Measurements from ENCODE around the gene FKRP. TPM values are rescaled to one million over a fixed set of nuclear protein-coding genes. Genes with fewer than 3 reads are reported as not detected.

Gene FKRP
- total RNA-seq, 1 experiment from 2014 or later: 14.3 TPM

- CTCF ChIA-PET: interaction anchor here (0.5 kb wide), 1 partner anchor 20 kb away, joined by 3 read pairs; no protein-coding TSS in a partner anchor
- DNase-seq: no peak
- ATAC-seq: no peak
Observed at GRCh38 chr19:46733690-46734292, 12.1 kb upstream of the FKRP start.

GRCh38 chr19:46736531-46737297 is 9.1 kb upstream of the FKRP start:
- Histone ChIP-seq H3K79me2 (ENCODE audit: low read length) (peaks cover 72% of the 10 kb centered on the region), H4K20me1 (ENCODE audit: low read length) (peaks cover 28% of the 10 kb centered on the region; the same call in 1 of the 2 replicates), H3K4me1 (ENCODE audit: insufficient read depth, low read length) (peaks cover 27% of the 10 kb centered on the region), H3K9me2 (replicated peaks; ENCODE audit: low read length) (no peaks in the 10 kb centered on the region), H2AFZ (ENCODE audit: low read length) (no peak overlapping the region), H3K4me3 (ENCODE audit: low read length) (no peak overlapping the region), H3K27ac (ENCODE audit: low read length) (no peak overlapping the region), H3K27me3 (ENCODE audit: low read length) (no peaks in the 10 kb centered on the region), H3F3A (ENCODE audit: low read length, unreplicated experiment) (no peaks in the 10 kb centered on the region), H3K9me3 (ENCODE audit: low read length) (no peaks in the 10 kb centered on the region), H3K36me3 (ENCODE audit: low read depth, low read length) (peaks cover 6% of the 10 kb centered on the region; the same call in 1 of the 2 replicates), H3K9ac (ENCODE audit: low read length) (no peak overlapping the region), H3K4me2 (ENCODE audit: low read length) (no peak overlapping the region)
- BruUV-seq (replicated peaks): no TSS peak
- DNase-seq (no peak), ATAC-seq (no peak)
- POLR2A ChIA-PET (ENCODE audit: unreplicated experiment): no interaction called here
- intact Hi-C loops (cut with micrococcal nuclease): no loop called here
- CTCF ChIA-PET: no interaction called here
- TF ChIP-seq CTCF (conservative IDR thresholded peaks at IDR 0.05; ENCODE audit: low read depth, low read length): no peak
- no peak for TF ChIP-seq EZH2 (IDR thresholded peaks at IDR 0.05; ENCODE audit: low read length, unreplicated experiment)
- no peak for TF ChIP-seq EZH2phosphoT487 (IDR thresholded peaks at IDR 0.05; ENCODE audit: borderline replicate concordance, low read length)

More at GRCh38 chr19:46733690-46734292, 12.1 kb upstream of the FKRP start:
- Histone ChIP-seq H3K9me3 (ENCODE audit: low read length) (no peaks in the 10 kb centered on the region), H4K20me1 (ENCODE audit: low read length) (peaks cover 13% of the 10 kb centered on the region; the same call in 1 of the 2 replicates), H3K4me1 (ENCODE audit: insufficient read depth, low read length) (peaks cover 43% of the 10 kb centered on the region), H3K4me2 (ENCODE audit: low read length) (peak overlapping the region; percentile 52), H3K9me2 (replicated peaks; ENCODE audit: low read length) (no peaks in the 10 kb centered on the region), H3K79me2 (ENCODE audit: low read length) (peaks cover 67% of the 10 kb centered on the region), H2AFZ (ENCODE audit: low read length) (no peak overlapping the region), H3K4me3 (ENCODE audit: low read length) (0 out of 2 replicates have a peak overlapping the region, but pooled peaks have one; percentile 21), H3F3A (ENCODE audit: low read length, unreplicated experiment) (no peaks in the 10 kb centered on the region), H3K27ac (ENCODE audit: low read length) (peak overlapping the region; percentile 38; the same call in 1 of the 2 replicates), H3K27me3 (ENCODE audit: low read length) (no peaks in the 10 kb centered on the region), H3K36me3 (ENCODE audit: low read depth, low read length) (peaks cover 23% of the 10 kb centered on the region), H3K9ac (ENCODE audit: low read length) (no peak overlapping the region)
- no TSS peak for BruUV-seq (replicated peaks)
- POLR2A ChIA-PET (ENCODE audit: unreplicated experiment): no interaction called here
- intact Hi-C loops (cut with micrococcal nuclease): no loop called here
- TF ChIP-seq EZH2 (IDR thresholded peaks at IDR 0.05; ENCODE audit: low read length, unreplicated experiment) (no peak), EZH2phosphoT487 (IDR thresholded peaks at IDR 0.05; ENCODE audit: borderline replicate concordance, low read length) (no peak), CTCF (conservative IDR thresholded peaks at IDR 0.05; ENCODE audit: low read depth, low read length) (no peak)

- Histone ChIP-seq H3K36me3 (ENCODE audit: low read depth, low read length) (peaks cover 6% of the 10 kb centered on the region; the same call in 1 of the 2 replicates), H3K4me2 (ENCODE audit: low read length) (no peak overlapping the region), H3K4me1 (ENCODE audit: insufficient read depth, low read length) (peaks cover 22% of the 10 kb centered on the region), H3F3A (ENCODE audit: low read length, unreplicated experiment) (no peaks in the 10 kb centered on the region), H2AFZ (ENCODE audit: low read length) (no peak overlapping the region), H3K9me3 (ENCODE audit: low read length) (no peaks in the 10 kb centered on the region), H3K9me2 (replicated peaks; ENCODE audit: low read length) (no peaks in the 10 kb centered on the region), H3K9ac (ENCODE audit: low read length) (no peak overlapping the region), H3K4me3 (ENCODE audit: low read length) (no peak overlapping the region), H3K27ac (ENCODE audit: low read length) (no peak overlapping the region), H3K27me3 (ENCODE audit: low read length) (no peaks in the 10 kb centered on the region), H3K79me2 (ENCODE audit: low read length) (peaks cover 72% of the 10 kb centered on the region), H4K20me1 (ENCODE audit: low read length) (peaks cover 33% of the 10 kb centered on the region; the same call in 1 of the 2 replicates)
- CTCF ChIA-PET: no interaction called here
- DNase-seq (no peak), ATAC-seq (no peak)
- no peak for TF ChIP-seq EZH2phosphoT487 (IDR thresholded peaks at IDR 0.05; ENCODE audit: borderline replicate concordance, low read length)
- TF ChIP-seq CTCF (conservative IDR thresholded peaks at IDR 0.05; ENCODE audit: low read depth, low read length): no peak
- no peak for TF ChIP-seq EZH2 (IDR thresholded peaks at IDR 0.05; ENCODE audit: low read length, unreplicated experiment)
- BruUV-seq (replicated peaks): no TSS peak
- POLR2A ChIA-PET (ENCODE audit: unreplicated experiment): no interaction called here
- intact Hi-C loops (cut with micrococcal nuclease): no loop called here
Observed at GRCh38 chr19:46737298-46737654, 8.6 kb upstream of the FKRP start.

Measured in PC-3 (cell line).